ENCODE measurements around the gene KCNIP4. TPM values are rescaled to one million over a fixed set of nuclear protein-coding genes. Genes with fewer than 3 reads are reported as not detected.

KCNIP4 gene
- total RNA-seq, 1 experiment from 2014 or later = 0.91 TPM

- no peak for TF ChIP-seq CTCF (IDR thresholded peaks at IDR 0.05; ENCODE audit: unreplicated experiment)
- BruUV-seq (replicated peaks) = no TSS peak
- no peak for DNase-seq (ENCODE audit: unreplicated experiment)
- Mint-ChIP-seq H3K4me3 (ENCODE audit: unreplicated experiment) (no peak overlapping the region), H3K4me1 (ENCODE audit: insufficient read depth, unreplicated experiment) (no peaks in the 10 kb centered on the region), H3K27ac (ENCODE audit: low read depth, unreplicated experiment) (no peak overlapping the region), H3K27me3 (ENCODE audit: insufficient read depth, unreplicated experiment) (no peaks in the 10 kb centered on the region), H3K9me3 (ENCODE audit: unreplicated experiment) (no peaks in the 10 kb centered on the region), H3K36me3 (ENCODE audit: insufficient read depth, unreplicated experiment) (no peaks in the 10 kb centered on the region)
- intact Hi-C loops (cut with micrococcal nuclease) = no loop called here
- CTCF ChIA-PET = interaction anchor here (0.6 to 1.0 kb wide), 3 partner anchors 10 to 545 kb away, joined by 3 to 4 read pairs (median 3); no protein-coding TSS in a partner anchor
- POLR2A ChIA-PET = no interaction called here
Observed at GRCh38 chr4:20922962-20923361, 1025.6 kb downstream of the KCNIP4 start.

GRCh38 chr4:20916106-20916505 lies 1032.5 kb downstream of the KCNIP4 start:
- no peak for TF ChIP-seq CTCF (IDR thresholded peaks at IDR 0.05; ENCODE audit: unreplicated experiment)
- intact Hi-C loops (cut with micrococcal nuclease) = no loop called here
- Mint-ChIP-seq H3K27ac (ENCODE audit: low read depth, unreplicated experiment) (no peak overlapping the region), H3K4me1 (ENCODE audit: insufficient read depth, unreplicated experiment) (no peaks in the 10 kb centered on the region), H3K9me3 (ENCODE audit: unreplicated experiment) (no peaks in the 10 kb centered on the region), H3K36me3 (ENCODE audit: insufficient read depth, unreplicated experiment) (no peaks in the 10 kb centered on the region), H3K27me3 (ENCODE audit: insufficient read depth, unreplicated experiment) (no peaks in the 10 kb centered on the region), H3K4me3 (ENCODE audit: unreplicated experiment) (no peak overlapping the region)
- ChIA-PET CTCF (interaction anchor here (0.6 to 1.1 kb wide), 2 partner anchors 44 to 60 kb away, joined by 3 read pairs; no protein-coding TSS in a partner anchor), POLR2A (no interaction called here)
- BruUV-seq (replicated peaks) = no TSS peak
- no peak for DNase-seq (ENCODE audit: unreplicated experiment)

GRCh38 chr4:20904966-20905365 lies 1043.6 kb downstream of the KCNIP4 start:
- no peaks in the 10 kb centered on the region for H3K27me3 Mint-ChIP-seq (ENCODE audit: insufficient read depth, unreplicated experiment)
- H3K4me1 Mint-ChIP-seq (ENCODE audit: insufficient read depth, unreplicated experiment) = no peaks in the 10 kb centered on the region
- H3K9me3 Mint-ChIP-seq (ENCODE audit: unreplicated experiment) = no peaks in the 10 kb centered on the region
- H3K27ac Mint-ChIP-seq (ENCODE audit: low read depth, unreplicated experiment) = no peak overlapping the region
- CTCF ChIA-PET = no interaction called here
- no peak for TF ChIP-seq CTCF (IDR thresholded peaks at IDR 0.05; ENCODE audit: unreplicated experiment)
- H3K4me3 Mint-ChIP-seq (ENCODE audit: unreplicated experiment) = no peak overlapping the region
- DNase-seq (ENCODE audit: unreplicated experiment) = no peak
- H3K36me3 Mint-ChIP-seq (ENCODE audit: insufficient read depth, unreplicated experiment) = no peaks in the 10 kb centered on the region
- intact Hi-C loops (cut with micrococcal nuclease) = no loop called here
- no TSS peak for BruUV-seq (replicated peaks)
- POLR2A ChIA-PET = no interaction called here

- no peaks in the 10 kb centered on the region for H3K4me1 Mint-ChIP-seq (ENCODE audit: insufficient read depth, unreplicated experiment)
- no peak for DNase-seq (ENCODE audit: unreplicated experiment)
- no TSS peak for BruUV-seq (replicated peaks)
- intact Hi-C loops (cut with micrococcal nuclease) = no loop called here
- no peaks in the 10 kb centered on the region for H3K9me3 Mint-ChIP-seq (ENCODE audit: unreplicated experiment)
- ChIA-PET POLR2A (no interaction called here), CTCF (interaction anchor here (0.6 to 1.0 kb wide), 3 partner anchors 233 to 1003 kb away, joined by 3 to 4 read pairs (median 3); no protein-coding TSS in a partner anchor)
- TF ChIP-seq CTCF (IDR thresholded peaks at IDR 0.05; ENCODE audit: unreplicated experiment) = no peak
- no peaks in the 10 kb centered on the region for H3K27me3 Mint-ChIP-seq (ENCODE audit: insufficient read depth, unreplicated experiment)
- no peaks in the 10 kb centered on the region for H3K36me3 Mint-ChIP-seq (ENCODE audit: insufficient read depth, unreplicated experiment)
- H3K27ac Mint-ChIP-seq (ENCODE audit: low read depth, unreplicated experiment) = no peak overlapping the region
- no peak overlapping the region for H3K4me3 Mint-ChIP-seq (ENCODE audit: unreplicated experiment)
Observed at GRCh38 chr4:20901851-20902250, 1046.7 kb downstream of the KCNIP4 start.
